ENCODE measurements around the gene CACNB3.
"Not testable (repeated sequence)": the region's sequence is repeated elsewhere in the genome, so short reads cannot be mapped to it uniquely, and the experiment has no call there.

CACNB3 gene

DNA sequence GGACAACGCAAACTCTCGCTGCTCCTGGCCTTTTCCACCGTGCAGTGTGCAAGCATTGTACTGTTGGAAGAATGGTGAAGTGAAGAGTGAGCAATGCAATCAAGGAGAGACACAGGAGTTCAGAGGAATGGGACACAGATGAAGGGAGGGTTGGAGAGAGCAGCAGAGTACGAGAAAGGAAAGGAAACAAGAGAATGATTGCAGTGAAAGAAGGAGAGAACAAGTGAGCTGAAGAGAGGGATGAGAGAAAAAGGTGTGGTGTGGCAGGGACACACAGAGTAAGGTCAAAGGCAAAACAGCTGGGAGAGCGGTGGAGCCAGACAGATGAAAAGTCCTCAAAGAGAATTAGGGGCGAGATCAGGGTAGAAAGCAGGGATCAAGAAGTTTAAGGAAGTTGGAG, 13.0 kb downstream of the CACNB3 start:
- Histone ChIP-seq H3K4me2 (no peak overlapping the region), H3K36me3 (ENCODE audit: insufficient read depth) (peaks cover 24% of the 10 kb centered on the region; the same call in 1 of the 2 replicates), H3K27me3 (ENCODE audit: insufficient read depth, low read depth) (no peaks in the 10 kb centered on the region), H3K27ac (no peak overlapping the region), H3K79me2 (ENCODE audit: insufficient read depth, low read depth) (no peaks in the 10 kb centered on the region), H3K4me3 (IDR thresholded peaks at IDR 0.05; ENCODE audit: insufficient read depth, low read depth, low read length) (no peak overlapping the region), H4K20me1 (ENCODE audit: insufficient read depth) (no peaks in the 10 kb centered on the region; the same call in 1 of the 2 replicates), H3K9ac (no peak overlapping the region), H3K4me1 (ENCODE audit: low read depth, poor library complexity, severe bottlenecking) (no peaks in the 10 kb centered on the region), H2AFZ (ENCODE audit: low read depth) (no peak overlapping the region)
- TF ChIP-seq, protein P1, sequence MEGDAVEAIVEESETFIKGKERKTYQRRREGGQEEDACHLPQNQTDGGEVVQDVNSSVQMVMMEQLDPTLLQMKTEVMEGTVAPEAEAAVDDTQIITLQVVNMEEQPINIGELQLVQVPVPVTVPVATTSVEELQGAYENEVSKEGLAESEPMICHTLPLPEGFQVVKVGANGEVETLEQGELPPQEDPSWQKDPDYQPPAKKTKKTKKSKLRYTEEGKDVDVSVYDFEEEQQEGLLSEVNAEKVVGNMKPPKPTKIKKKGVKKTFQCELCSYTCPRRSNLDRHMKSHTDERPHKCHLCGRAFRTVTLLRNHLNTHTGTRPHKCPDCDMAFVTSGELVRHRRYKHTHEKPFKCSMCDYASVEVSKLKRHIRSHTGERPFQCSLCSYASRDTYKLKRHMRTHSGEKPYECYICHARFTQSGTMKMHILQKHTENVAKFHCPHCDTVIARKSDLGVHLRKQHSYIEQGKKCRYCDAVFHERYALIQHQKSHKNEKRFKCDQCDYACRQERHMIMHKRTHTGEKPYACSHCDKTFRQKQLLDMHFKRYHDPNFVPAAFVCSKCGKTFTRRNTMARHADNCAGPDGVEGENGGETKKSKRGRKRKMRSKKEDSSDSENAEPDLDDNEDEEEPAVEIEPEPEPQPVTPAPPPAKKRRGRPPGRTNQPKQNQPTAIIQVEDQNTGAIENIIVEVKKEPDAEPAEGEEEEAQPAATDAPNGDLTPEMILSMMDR (conservative IDR thresholded peaks at IDR 0.05; ENCODE audit: low read depth, low read length), result no peak

DNA sequence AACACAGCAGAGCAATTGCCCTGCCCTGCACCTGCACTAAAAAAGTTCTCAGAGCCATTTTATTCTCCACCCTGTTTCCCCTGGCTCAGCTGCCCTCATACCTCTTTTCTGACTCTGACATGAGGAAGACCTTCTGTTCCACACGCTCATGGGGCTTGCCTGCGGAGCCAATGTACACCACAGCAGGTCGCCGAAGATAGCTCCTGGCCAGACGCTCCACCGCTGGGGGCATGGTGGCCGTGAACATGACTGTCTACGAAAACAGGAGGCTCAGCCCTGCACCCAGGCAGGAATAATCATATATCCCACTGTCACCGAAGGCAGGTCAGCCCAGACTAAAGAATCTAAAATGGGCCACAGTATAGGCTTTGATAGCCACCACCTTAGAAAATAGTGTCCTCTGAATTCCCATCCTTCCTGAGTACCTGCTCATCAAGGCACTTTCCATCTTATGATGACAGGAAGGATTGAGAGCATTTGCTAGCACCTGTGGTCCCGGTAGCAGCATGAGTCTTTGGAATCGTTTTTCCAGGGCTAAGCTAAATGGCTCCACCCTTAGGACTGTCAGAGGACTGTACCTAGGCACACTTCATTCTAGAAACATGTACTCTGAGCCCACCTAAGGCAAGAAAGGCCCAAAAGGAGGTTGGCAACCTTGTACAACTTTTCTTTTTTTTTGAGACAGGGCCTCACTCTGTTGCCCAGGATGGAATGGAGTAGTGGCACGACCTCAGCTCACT, 14.2 kb downstream of the CACNB3 start:
- Histone ChIP-seq H3K9ac (no peak overlapping the region), H3K36me3 (ENCODE audit: insufficient read depth) (peaks cover 24% of the 10 kb centered on the region; the same call in 1 of the 2 replicates), H3K4me2 (no peak overlapping the region), H4K20me1 (ENCODE audit: insufficient read depth) (no peaks in the 10 kb centered on the region; the same call in 1 of the 2 replicates), H3K4me3 (IDR thresholded peaks at IDR 0.05; ENCODE audit: insufficient read depth, low read depth, low read length) (no peak overlapping the region), H2AFZ (ENCODE audit: low read depth) (no peak overlapping the region), H3K79me2 (ENCODE audit: insufficient read depth, low read depth) (no peaks in the 10 kb centered on the region), H3K27me3 (ENCODE audit: insufficient read depth, low read depth) (no peaks in the 10 kb centered on the region), H3K4me1 (ENCODE audit: low read depth, poor library complexity, severe bottlenecking) (no peaks in the 10 kb centered on the region), H3K27ac (no peak overlapping the region)
- TF ChIP-seq, protein P1 (conservative IDR thresholded peaks at IDR 0.05; ENCODE audit: low read depth, low read length), result no peak

DNA sequence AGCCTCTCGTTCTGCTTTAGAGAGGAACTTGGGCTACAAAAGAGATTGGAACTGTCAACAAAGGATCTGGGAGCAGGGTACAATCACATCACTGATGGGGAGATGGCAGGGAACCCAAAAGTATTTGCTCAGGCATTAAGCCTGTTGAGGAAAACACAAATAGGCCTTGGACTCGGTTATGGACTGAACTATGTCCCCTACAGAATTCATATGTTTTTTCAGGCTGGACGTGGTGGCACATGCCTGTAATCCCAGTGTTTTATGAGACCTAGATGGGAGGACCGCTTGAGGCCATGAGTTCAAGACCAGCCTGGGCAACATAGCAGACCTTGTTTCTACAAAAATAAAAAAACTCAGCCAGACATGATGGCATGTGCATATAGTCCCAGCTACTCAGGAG, 19.8 kb downstream of the CACNB3 start:
- no peak overlapping the region for H3K4me2 ChIP-seq
- H3K79me2 ChIP-seq (ENCODE audit: insufficient read depth, low read depth), result no peaks in the 10 kb centered on the region
- H3K4me3 ChIP-seq (IDR thresholded peaks at IDR 0.05; ENCODE audit: insufficient read depth, low read depth, low read length), result no peak overlapping the region
- no peaks in the 10 kb centered on the region for H3K27me3 ChIP-seq (ENCODE audit: insufficient read depth, low read depth)
- H4K20me1 ChIP-seq (ENCODE audit: insufficient read depth), result no peaks in the 10 kb centered on the region; the same call in 1 of the 2 replicates
- H3K4me1 ChIP-seq (ENCODE audit: low read depth, poor library complexity, severe bottlenecking), result no peaks in the 10 kb centered on the region
- peaks cover 12% of the 10 kb centered on the region; the same call in 1 of the 2 replicates for H3K36me3 ChIP-seq (ENCODE audit: insufficient read depth)
- TF ChIP-seq, protein P1 (conservative IDR thresholded peaks at IDR 0.05; ENCODE audit: low read depth, low read length), result no peak
- no peak overlapping the region for H3K27ac ChIP-seq
- no peak overlapping the region for H2AFZ ChIP-seq (ENCODE audit: low read depth)
- H3K9ac ChIP-seq, result no peak overlapping the region

DNA sequence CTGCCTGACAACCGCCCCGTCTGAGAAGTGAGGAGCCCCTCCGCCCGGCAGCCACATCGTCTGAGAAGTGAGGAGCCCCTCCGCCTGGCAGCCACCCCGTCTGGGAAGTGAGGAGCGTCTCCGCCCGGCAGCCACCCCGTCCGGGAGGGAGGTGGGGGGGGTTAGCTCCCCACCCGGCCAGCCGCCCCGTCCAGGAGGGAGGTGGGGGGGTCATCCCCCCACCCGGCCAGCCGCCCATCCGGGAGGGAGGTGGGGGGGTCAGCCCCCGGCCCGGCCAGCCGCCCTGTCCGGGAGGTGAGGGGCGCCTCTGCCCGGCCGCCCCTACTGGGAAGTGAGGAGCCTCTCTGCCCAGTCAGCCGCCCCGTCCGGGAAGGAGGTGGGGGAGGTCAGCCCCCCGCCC, 23.7 kb downstream of the CACNB3 start:
- not testable (repeated sequence) for H3K9ac ChIP-seq; H3K4me2 ChIP-seq; H3K27me3 ChIP-seq (ENCODE audit: insufficient read depth, low read depth); H4K20me1 ChIP-seq (ENCODE audit: insufficient read depth); H3K36me3 ChIP-seq (ENCODE audit: insufficient read depth); H3K27ac ChIP-seq; H2AFZ ChIP-seq (ENCODE audit: low read depth); H3K79me2 ChIP-seq (ENCODE audit: insufficient read depth, low read depth); H3K4me3 ChIP-seq (IDR thresholded peaks at IDR 0.05; ENCODE audit: insufficient read depth, low read depth, low read length); H3K4me1 ChIP-seq (ENCODE audit: low read depth, poor library complexity, severe bottlenecking)
